GM18505 (cell line): ENCODE results near the gene DNAJC28.
A peak's percentile ranks its signal among the peaks of the same experiment; 100 is the strongest.
"Not testable (repeated sequence)": the region's sequence is repeated elsewhere in the genome, so short reads cannot be mapped to it uniquely, and the experiment has no call there.

Experiments used
- ATAC-seq: cut with Tn5 transposase; IDR thresholded peaks from one replicate; pipeline ENCODE4 v1.9.1; 2021; ENCODE audit not compliant: unreplicated experiment
- POLR2A ChIP-seq: IDR thresholded peaks from 4 replicates; pipeline ENCODE4 v1.6.1; 2011; ENCODE audit warnings: borderline replicate concordance; ENCODE audit not compliant: insufficient read depth, insufficient read length; ENCODE audit errors: extremely low read depth

The DNAJC28 gene

DNA sequence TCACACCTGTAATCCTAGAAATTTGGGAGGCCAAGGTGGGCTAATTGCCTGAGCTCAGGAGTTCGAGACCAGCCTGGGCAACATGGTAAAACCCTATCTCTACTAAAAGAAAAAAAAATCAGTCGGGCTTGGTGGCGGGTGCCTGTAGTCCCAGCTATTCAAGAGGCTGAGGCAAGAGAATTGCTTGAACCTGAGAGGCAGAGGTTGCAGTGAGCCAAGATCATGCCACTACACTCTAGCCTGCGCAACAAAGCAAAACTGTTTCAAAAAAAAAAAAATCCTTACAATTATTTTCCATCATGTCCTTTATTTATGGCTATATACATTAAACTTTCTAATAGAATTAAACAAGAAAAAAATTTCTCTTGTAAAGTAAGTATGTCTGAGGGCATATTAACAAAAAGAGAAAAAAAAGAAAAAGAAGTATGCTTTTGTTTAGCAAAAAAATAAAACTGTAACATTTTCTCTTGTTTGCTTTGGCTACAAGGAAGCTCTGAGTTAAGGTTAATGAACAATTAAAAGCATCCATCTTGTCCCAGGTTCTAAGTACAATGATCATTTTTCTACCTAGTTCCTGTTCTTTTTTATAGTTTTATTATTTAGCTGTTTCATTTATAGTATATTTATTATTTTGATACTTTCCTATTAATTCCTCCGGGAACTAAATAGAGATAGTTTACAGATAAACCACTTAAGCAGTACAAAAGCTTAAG, 29.8 kb downstream of the DNAJC28 start:
- TF ChIP-seq POLR2A = no peak
- ATAC-seq = no peak

DNA sequence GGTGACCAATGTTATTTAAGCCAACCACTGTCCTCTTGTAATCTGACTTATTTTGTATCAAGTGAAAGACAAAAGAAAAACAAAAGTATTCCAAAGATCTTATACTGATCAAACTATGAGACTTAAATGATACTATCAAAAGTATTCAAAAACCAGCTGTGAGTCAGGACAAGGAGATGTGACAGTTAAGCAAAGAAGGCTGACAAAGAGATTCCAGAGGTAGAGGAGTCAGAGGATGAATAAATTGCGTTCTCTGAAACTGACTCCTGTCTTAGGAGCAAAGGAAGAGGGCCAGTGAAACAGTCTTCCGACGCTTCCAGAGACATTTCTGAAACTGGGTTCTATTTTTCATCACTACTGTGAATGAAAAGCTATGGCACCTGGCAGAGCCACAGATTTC, 32.7 kb downstream of the DNAJC28 start:
- no peak for ATAC-seq
- TF ChIP-seq POLR2A = no peak

DNA sequence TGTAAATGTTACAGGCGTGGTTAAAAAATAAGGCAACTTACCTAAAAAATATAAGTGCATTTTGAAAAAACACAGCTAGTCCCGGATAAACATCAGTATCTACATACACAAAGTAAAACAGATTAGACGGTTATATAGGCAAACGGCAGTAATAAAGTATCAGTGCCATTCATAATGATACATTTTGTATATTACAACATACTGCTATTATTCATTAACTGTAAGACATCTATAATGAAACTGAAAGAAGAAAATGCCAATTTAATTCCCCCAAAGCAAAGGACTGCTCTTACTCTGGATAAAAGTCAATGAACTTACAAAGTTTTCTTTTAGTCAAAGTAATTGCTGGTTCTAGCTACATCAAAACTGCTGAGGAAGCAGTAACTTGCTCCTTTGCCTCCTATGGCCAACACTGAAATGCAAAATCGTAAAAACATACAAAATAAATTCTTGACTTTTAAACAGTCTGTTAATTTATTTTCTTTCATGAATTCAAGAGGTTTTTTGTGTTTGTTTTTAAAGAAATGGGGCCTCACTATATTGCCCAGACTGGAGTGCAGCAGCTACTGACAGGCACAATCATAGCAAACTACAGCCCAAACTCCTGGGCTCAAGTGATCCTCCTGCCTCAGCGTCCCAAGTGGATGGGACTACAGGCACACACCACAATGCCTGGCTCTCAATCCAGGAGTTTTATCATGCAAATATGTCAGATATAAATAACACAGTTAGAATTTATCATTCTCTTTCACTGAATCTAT, 35.6 kb downstream of the DNAJC28 start:
- ATAC-seq = no peak
- no peak for TF ChIP-seq POLR2A

DNA sequence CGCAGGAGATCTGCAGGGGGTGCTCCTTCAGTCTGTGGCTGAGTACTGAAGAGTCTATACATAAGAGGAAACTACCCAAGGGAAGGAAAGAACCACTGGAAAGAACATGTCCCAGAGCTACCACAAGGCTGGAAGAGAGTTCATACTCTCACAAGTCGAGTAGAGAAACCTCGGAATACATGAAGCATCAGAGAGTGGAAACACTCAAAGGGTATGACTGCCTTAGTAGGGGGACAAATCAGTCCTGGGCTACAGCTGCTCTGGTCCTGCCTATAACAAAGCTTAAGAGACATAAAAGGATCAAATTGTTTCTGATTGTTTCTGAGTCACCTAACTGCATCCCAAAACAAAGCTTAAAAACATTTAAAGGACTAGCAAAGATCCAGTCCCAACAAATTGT, 39.2 kb downstream of the DNAJC28 start:
- ATAC-seq = no peak
- no peak for TF ChIP-seq POLR2A

DNA sequence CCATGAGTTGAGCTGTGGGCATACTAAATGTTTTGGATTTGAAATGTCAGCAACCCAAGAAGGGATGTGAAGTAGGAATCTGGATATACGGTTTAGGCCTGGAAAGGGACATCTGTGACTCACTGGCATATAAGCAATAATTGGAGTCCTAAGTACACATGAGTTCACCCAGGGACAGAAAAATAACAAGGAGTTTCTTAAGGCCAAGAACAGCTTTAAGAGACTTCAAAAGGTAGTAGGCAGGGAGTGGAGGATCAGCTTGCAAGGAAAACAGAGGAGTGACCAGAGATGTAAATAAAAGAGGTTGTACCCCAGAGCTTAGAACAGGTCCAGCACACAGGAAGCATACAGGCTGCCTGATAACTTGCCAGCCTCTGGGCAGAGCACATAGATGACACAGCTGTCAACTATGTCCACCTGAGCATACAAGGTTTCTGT, 39.9 kb downstream of the DNAJC28 start:
- ATAC-seq = no peak
- TF ChIP-seq POLR2A = no peak

DNA sequence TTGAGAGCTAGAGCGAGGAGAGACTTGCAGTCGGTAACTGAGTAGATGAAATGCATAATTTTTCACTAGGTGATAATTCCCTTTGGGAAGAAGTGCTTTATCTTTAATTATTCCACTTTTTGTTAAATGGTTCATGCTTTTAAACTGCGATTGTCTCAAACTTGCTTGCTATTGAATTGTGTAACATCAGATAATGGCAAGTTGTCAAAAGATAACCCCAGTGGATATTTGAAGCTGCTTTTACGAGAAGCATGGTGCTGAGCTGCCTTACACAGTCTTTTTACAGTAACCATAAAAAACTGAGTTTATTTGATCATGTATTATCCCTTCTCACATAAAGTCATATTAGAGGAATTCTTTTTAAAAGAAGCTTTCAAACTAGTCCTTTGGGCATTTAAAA, 41.9 kb downstream of the DNAJC28 start:
- no peak for TF ChIP-seq POLR2A
- no peak for ATAC-seq

DNA sequence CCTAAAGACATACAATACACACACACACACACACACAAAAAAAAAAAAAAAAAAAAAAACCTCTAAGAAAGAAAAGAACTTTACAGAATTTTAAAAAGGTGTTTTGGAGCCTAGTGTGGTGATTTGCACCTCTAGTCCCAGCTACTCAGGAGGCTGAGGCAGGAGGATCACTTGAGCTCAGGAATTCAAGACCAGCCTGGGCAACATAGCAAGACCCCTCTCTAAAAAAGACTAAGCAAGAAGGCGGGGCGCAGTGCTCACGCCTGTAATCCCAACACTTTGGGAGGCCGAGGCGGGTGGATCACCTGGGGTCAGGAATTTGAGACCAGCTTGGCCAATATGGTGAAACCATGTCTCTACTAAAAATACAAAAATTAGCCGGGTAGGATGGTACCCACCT, 44.9 kb downstream of the DNAJC28 start:
- not testable (repeated sequence) for ATAC-seq

DNA sequence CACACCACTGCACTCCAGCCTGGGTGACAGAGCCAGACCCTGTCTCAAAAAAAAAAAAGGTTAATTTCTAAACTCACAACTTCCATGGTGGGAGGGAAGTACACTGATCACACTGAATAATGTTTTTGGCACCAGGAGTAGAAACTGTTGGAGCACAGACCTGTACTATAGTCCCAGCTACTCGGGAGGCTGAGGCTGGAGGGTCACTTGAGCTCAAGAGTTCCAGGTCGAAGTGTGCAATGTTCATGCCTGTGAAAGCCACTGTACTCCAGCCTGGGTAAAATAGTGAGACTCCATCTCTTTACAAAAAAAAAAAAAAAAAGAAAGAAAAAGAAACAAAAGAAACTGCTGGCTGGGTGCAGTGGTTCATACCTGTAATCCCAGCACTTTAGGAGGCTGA, 47.0 kb downstream of the DNAJC28 start:
- ATAC-seq = no peak

DNA sequence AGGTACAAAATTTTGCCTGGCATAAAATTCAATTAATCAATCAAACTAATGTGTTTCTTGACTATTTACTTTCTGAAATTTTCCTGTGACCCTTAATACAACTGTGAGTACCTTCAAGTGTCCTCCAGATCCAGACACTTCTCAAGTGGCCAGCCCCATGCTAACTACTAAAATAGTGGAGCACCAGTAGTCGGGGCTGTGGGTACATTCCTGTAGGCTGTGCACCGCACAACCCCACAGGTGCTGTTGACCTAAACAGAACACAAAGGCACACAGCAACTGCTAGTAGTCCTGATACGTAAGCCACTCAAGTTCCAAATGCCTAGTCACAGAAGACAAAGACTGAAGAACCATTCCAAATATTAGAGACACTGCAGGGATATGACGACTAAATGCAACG, 48.3 kb downstream of the DNAJC28 start:
- TF ChIP-seq POLR2A = no peak
- ATAC-seq = no peak

More for the DNA sequence above, 47.0 kb downstream of the DNAJC28 start:
- TF ChIP-seq POLR2A = no peak

DNA sequence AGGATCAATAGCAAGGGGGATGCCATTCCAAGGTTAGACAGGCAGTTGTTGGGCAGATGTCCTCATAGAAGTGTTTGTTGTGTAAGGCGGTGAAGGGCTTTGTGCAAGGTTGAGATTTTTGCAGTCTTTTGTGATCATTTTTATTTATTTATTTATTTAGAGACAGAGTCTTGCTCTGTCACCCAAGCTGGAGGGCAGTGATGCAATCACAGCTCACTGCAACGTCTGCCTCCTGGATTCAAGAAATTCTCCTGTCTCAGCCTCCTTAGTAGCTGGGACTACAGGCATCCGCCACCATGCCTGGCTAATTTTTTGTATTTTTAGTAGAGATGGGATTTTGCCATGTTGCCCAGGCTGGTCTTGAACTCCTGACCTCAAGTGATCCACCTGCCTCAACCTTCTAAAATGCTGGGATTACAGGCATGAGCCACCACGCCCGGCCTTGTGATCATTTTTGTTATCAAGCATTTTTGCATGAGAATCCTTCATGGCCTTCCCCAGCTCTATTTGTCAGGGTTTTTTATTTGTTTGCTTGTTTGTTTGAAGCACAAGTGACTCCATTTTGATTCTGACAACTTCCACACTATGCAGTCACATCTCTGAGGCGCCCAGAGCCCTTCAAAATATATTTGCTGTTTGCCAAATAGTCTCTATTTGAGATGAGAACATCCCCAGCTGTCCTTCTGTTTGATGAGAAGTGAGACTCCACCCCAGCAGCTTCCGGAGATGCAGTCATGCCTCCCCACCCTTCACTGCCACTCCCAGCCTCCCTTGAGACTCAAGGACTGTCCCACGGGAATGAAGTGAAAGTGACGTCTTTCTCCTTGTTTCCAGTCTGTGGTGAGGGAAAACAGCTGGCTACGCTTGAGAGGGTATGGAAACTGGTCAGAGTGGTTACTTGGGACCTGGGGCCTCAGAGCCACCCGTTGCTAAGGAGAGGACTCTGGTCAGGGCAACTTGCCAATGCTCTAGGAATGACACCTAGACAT, 49.7 kb downstream of the DNAJC28 start:
- peak; percentile 59 for ATAC-seq
- no peak for TF ChIP-seq POLR2A
